Endodermal cell (in vitro differentiated cells): ENCODE data around the gene ZCCHC10. TPM values are rescaled to one million over a fixed set of nuclear protein-coding genes. Genes with fewer than 3 reads are reported as not detected.
A peak's percentile ranks its signal among the peaks of the same experiment; 100 is the strongest.

Experiments
- DNase-seq: peaks from one replicate; pipeline ENCODE4 v3.0.0-alpha.2; 2017
- H3K27ac ChIP-seq: 2 replicates; pipeline ENCODE4 v1.5.1; 2013; ENCODE audit warnings: mild to moderate bottlenecking, low read depth, low read length, moderate library complexity
- H3K27me3 ChIP-seq: 2 replicates; pipeline ENCODE4 v1.6.1; 2013; ENCODE audit warnings: mild to moderate bottlenecking, low read length, moderate library complexity; ENCODE audit not compliant: insufficient read depth, control insufficient read depth, poor library complexity, severe bottlenecking
- H3K36me3 ChIP-seq: 2 replicates; pipeline ENCODE4 v1.7.0; 2013; ENCODE audit warnings: mild to moderate bottlenecking, low read length, moderate library complexity; ENCODE audit not compliant: control insufficient read depth, insufficient read depth
- H3K4me1 ChIP-seq: one replicate; pipeline ENCODE4 v1.7.0; 2013; ENCODE audit warnings: low read length; ENCODE audit not compliant: control insufficient read depth, insufficient read depth
- H3K4me3 ChIP-seq: 2 replicates; pipeline ENCODE4 v1.5.1; 2013; ENCODE audit warnings: mild to moderate bottlenecking, low read length, moderate library complexity
- H3K9ac ChIP-seq: 2 replicates; pipeline ENCODE4 v1.6.1; 2013; ENCODE audit warnings: mild to moderate bottlenecking, low read length, moderate library complexity; ENCODE audit not compliant: poor library complexity, severe bottlenecking; ENCODE audit errors: extremely low read depth
- H3K9me3 ChIP-seq: 2 replicates; pipeline ENCODE4 v1.6.1; 2013; ENCODE audit warnings: mild to moderate bottlenecking, low read length, moderate library complexity; ENCODE audit not compliant: control insufficient read depth
- H3K27ac Mint-ChIP-seq: 2 replicates; pipeline ENCODE4 v1.8.0; 2020; ENCODE audit warnings: mixed read lengths
- H3K27me3 Mint-ChIP-seq: 2 replicates; pipeline ENCODE4 v1.8.0; 2021; ENCODE audit warnings: mild to moderate bottlenecking, mixed read lengths; ENCODE audit not compliant: insufficient read depth
- H3K36me3 Mint-ChIP-seq: 2 replicates; pipeline ENCODE4 v1.8.0; 2020; ENCODE audit warnings: low read depth, mixed read lengths
- H3K4me1 Mint-ChIP-seq: 2 replicates; pipeline ENCODE4 v1.8.0; 2020; ENCODE audit warnings: mixed read lengths
- H3K4me3 Mint-ChIP-seq: 2 replicates; pipeline ENCODE4 v1.8.0; 2020; ENCODE audit warnings: mild to moderate bottlenecking, moderate library complexity, mixed read lengths
- H3K9me3 Mint-ChIP-seq: 2 replicates; pipeline ENCODE4 v1.8.0; 2020; ENCODE audit warnings: mild to moderate bottlenecking, mixed read lengths
- WGBS, 2 experiments: methylation state at CpG; one replicate each; pipeline versions ENCODE4 v1.1.5 to v1.1.7; 2013; ENCODE audit warnings: missing lambda C conversion rate in 2 of 2, mixed read lengths in 1 of 2; ENCODE audit not compliant: insufficient coverage in 1 of 2, insufficient read length in 1 of 2; 5-methylcytosine and 5-hydroxymethylcytosine counted together
- total RNA-seq, 2 donors: library from RNA; stranded (reverse); fragmentation: NEBNext Ultra II Directional in 1 of 2; extraction: Animal tissue kit (Norgen Biotek cat#: 25700) in 1 of 2; gene quantifications; 2 replicates in 1 of 2; 3 replicates in 1 of 2; pipeline ENCODE4 v1.2.1, GENCODE V29; 2021
- TF ChIP-seq, protein P1 (sequence below): fragments of 200-600 bp; sonication (generic); conservative IDR thresholded peaks from 2 replicates; pipeline ENCODE4 v1.5.0; 2021; ENCODE audit warnings: antibody characterized with exemption, mild to moderate bottlenecking

Gene ZCCHC10
- total RNA-seq, 2 donors from 2014 or later, result 35.1 to 36.6 TPM

GRCh38 chr5:133032852-133033742 is 6.7 kb upstream of the ZCCHC10 start:
- 71 to 76% methylated on average over 2 to 6 of the region's 6 CpGs for WGBS, 2 experiments
- Histone ChIP-seq H3K4me1 (peaks cover 14% of the 10 kb centered on the region), H3K4me3 (no peak overlapping the region), H3K9me3 (no peaks in the 10 kb centered on the region), H3K27ac (no peak overlapping the region), H3K27me3 (no peaks in the 10 kb centered on the region), H3K36me3 (no peaks in the 10 kb centered on the region), H3K9ac (no peak overlapping the region)
- TF ChIP-seq, protein P1, sequence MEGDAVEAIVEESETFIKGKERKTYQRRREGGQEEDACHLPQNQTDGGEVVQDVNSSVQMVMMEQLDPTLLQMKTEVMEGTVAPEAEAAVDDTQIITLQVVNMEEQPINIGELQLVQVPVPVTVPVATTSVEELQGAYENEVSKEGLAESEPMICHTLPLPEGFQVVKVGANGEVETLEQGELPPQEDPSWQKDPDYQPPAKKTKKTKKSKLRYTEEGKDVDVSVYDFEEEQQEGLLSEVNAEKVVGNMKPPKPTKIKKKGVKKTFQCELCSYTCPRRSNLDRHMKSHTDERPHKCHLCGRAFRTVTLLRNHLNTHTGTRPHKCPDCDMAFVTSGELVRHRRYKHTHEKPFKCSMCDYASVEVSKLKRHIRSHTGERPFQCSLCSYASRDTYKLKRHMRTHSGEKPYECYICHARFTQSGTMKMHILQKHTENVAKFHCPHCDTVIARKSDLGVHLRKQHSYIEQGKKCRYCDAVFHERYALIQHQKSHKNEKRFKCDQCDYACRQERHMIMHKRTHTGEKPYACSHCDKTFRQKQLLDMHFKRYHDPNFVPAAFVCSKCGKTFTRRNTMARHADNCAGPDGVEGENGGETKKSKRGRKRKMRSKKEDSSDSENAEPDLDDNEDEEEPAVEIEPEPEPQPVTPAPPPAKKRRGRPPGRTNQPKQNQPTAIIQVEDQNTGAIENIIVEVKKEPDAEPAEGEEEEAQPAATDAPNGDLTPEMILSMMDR, result no peak
- Mint-ChIP-seq H3K4me1 (peaks cover 37% of the 10 kb centered on the region), H3K4me3 (no peak overlapping the region), H3K36me3 (no peaks in the 10 kb centered on the region), H3K27ac (peak overlapping the region; percentile 91), H3K27me3 (no peaks in the 10 kb centered on the region), H3K9me3 (no peaks in the 10 kb centered on the region)
- no peak for DNase-seq

DNA sequence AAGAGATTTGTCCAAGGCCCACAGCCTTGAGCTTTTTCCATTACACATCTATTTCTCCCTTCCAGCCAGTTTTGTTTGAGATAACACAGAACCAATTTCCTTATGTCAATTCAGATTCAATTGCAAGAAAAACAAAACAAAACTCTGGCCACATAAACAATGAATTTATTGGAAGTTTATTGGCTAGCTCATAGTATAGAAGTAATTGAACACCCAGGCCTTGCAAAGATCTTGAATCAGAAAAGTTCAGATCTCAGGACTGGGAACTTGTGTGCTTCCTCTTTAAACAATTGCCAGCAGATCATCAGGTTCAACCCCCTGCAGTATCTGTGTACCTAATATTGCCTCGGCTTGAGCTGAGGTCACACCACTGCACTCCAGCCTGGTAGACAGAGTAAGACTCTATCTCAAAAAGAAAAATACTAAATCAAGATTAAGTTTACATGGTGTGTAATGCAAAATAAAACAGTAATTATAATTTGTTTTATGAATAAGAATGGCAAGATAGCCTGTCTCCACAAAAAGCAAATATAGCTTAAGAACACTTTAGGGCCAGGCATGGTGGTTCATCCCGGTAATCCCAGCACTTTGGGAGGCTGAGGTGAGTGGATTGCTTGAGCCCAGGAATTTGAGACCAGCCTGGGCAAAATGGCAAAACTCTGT is 4.1 kb upstream of the ZCCHC10 start:
- no peaks in the 10 kb centered on the region for H3K27me3 Mint-ChIP-seq
- TF ChIP-seq, protein P1, result no peak
- Histone ChIP-seq H3K27ac (no peak overlapping the region), H3K36me3 (no peaks in the 10 kb centered on the region), H3K9ac (no peak overlapping the region), H3K4me3 (no peak overlapping the region), H3K9me3 (no peaks in the 10 kb centered on the region), H3K27me3 (no peaks in the 10 kb centered on the region), H3K4me1 (peaks cover 14% of the 10 kb centered on the region)
- no peak for DNase-seq
- H3K9me3 Mint-ChIP-seq, result no peaks in the 10 kb centered on the region
- peaks cover 2% of the 10 kb centered on the region for H3K36me3 Mint-ChIP-seq
- WGBS, 2 experiments, result 56% methylated on average over 1 of the region's 2 CpGs; no CpG with 5 or more reads in 1 of the 2 experiments
- H3K4me3 Mint-ChIP-seq, result no peak overlapping the region
- H3K4me1 Mint-ChIP-seq, result peaks cover 42% of the 10 kb centered on the region
- H3K27ac Mint-ChIP-seq, result peak overlapping the region; percentile 31

DNA sequence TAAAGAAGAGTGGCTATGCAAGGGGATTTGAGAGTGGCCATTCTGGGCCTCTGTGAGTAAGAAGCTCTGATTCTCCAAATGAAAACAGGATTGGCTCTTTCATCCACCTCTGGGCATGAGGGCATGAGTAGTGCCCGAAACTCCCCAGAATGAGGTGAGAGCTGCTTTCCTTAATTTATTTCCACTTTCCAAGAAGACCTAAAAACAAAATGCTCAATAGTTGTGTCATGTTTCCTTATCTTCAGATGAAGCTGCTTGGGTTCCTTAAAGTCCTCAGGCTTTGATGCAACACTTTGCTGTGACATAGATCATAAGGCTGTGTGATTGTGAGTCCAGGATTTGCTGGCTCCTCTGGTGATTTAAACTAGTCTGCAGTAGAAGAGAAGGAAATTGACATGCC is 3.1 kb upstream of the ZCCHC10 start:
- WGBS, 2 experiments, result 91% methylated on average over 1 of the region's 1 CpG; no CpG with 5 or more reads in 1 of the 2 experiments
- Mint-ChIP-seq H3K27ac (peak overlapping the region; percentile 31), H3K27me3 (no peaks in the 10 kb centered on the region), H3K4me3 (no peak overlapping the region), H3K4me1 (peaks cover 33% of the 10 kb centered on the region), H3K36me3 (peaks cover 3% of the 10 kb centered on the region), H3K9me3 (no peaks in the 10 kb centered on the region)
- Histone ChIP-seq H3K27ac (no peak overlapping the region), H3K4me3 (no peak overlapping the region), H3K27me3 (no peaks in the 10 kb centered on the region), H3K9me3 (no peaks in the 10 kb centered on the region), H3K36me3 (no peaks in the 10 kb centered on the region), H3K9ac (no peak overlapping the region), H3K4me1 (peaks cover 14% of the 10 kb centered on the region)
- DNase-seq, result no peak
- TF ChIP-seq, protein P1, result no peak
